ENCODE results near the gene CUEDC2.

The CUEDC2 gene

DNA sequence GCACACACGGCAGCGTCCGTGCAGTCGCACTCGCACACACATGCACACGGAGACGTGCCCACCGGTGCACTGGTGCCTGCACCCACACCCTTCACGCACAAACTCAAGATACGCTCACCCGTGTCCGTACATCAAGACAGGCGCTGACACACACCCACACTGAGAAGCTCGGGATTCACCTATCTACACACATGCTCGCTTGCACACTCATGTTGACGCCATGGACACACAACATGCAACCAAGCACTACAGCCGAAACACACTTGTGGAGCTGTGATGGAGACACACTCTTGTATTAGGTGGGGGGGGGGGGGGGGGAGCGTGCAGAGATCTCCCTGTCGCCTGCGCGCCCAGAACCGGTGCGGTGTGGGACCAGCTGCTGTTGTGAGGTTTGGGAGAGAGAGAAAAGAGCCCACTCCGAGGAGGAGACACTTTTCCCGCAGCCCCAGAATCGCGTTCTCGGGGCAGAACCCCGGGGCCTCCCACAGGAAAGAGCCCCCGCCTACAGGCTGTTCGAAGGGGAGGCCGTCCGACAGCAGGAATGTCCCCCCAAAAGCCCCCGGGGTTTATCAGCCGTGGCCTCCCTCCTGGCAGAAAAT lies 37.5 kb downstream of the CUEDC2 start:
- WGBS = 1% methylated on average over 33 of the region's 35 CpGs
- Histone ChIP-seq H3K4me1 (ENCODE audit: insufficient read depth, low read length) (peaks cover 17% of the 10 kb centered on the region; the same call in 1 of the 2 replicates), H3K36me3 (ENCODE audit: insufficient read depth, low read length) (0 out of 2 replicates have a peak, but pooled peaks cover 4% of the 10 kb centered on the region), H3K27ac (ENCODE audit: low read depth, low read length) (no peak overlapping the region), H3K4me3 (ENCODE audit: low read length) (peak overlapping the region; percentile 74), H3K27me3 (ENCODE audit: insufficient read depth, low read length) (peaks cover 43% of the 10 kb centered on the region), H3K9ac (ENCODE audit: low read depth, low read length) (no peak overlapping the region; the same call in 1 of the 2 replicates), H3K9me3 (ENCODE audit: insufficient read depth, low read depth, low read length) (no peaks in the 10 kb centered on the region)

DNA sequence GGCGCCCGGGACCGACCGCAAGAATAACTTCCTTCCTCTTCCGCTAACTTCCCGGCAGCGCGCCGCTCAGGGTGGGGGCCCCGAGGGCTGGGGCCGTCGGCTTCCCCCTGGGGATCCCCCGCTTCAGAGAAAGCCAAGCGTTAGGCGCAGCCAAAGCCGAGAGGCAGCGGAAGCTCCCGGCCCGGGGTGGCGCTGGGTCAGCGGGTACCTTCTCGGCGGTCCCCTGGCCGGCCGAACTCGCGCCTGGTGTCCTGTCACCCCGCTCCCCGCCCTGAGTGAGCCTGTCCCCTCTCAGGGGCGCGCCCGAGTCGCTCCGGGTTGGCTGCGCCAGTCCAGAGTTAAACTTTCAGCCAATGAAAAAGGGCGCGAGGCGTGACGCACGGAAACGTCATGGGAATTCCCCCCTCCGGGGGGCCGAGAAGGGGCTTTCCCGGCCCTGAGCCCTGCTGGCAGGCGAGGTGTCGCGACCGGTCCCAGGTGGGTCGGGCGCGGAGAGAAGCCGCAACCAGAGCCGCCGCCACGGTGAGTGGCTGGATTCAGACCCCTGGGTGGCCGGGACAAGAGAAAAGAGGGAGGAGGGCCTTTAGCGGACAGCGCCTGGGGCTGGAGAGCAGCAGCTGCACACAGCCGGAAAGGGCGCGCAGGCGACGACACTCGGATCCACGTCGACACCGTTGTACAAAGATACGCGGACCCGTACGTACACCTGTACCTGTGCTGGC lies 38.1 kb downstream of the CUEDC2 start:
- H3K9me3 ChIP-seq (ENCODE audit: insufficient read depth, low read depth, low read length) = no peaks in the 10 kb centered on the region
- H3K27ac ChIP-seq (ENCODE audit: low read depth, low read length) = peak overlapping the region; percentile 63; the same call in 1 of the 2 replicates
- WGBS = under 1% methylated on average over 71 of the region's 71 CpGs
- 0 out of 2 replicates have a peak, but pooled peaks cover 4% of the 10 kb centered on the region for H3K36me3 ChIP-seq (ENCODE audit: insufficient read depth, low read length)
- peaks cover 14% of the 10 kb centered on the region; the same call in 1 of the 2 replicates for H3K4me1 ChIP-seq (ENCODE audit: insufficient read depth, low read length)
- peaks cover 43% of the 10 kb centered on the region for H3K27me3 ChIP-seq (ENCODE audit: insufficient read depth, low read length)
- peak overlapping the region; percentile 74 for H3K4me3 ChIP-seq (ENCODE audit: low read length)
- no peak overlapping the region for H3K9ac ChIP-seq (ENCODE audit: low read depth, low read length)

DNA sequence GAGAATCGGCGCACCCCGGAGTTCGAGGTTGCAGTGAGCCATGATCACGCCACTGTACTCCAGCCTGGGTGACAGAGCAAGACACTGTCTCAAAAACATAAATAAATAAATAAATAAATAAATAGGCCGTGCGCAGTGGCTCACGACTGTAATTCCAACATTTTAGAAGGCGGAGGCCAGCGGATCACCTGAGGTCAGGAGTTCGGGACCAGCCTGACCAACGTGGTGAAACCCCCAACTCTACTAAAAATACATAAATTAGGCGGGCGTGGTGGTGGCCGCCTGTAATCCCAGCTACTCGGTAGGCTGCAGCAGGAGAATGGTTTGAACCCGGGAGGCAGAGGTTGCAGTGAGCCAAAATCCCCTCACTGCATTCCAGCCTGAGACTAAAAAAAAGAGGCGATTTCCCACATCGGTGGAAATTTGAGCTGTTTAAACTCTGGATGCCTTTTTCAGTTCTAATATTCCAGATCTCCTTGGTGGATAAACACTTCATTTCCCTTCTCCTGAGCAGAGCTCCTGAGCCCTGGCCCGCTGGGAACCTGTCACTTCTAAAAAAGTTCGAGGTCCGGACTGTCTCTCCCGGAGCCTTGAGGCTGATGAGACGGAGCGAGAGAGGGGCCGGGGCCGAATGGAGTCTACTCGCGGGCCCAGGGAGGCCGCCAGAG lies 38.8 kb downstream of the CUEDC2 start:
- H3K9ac ChIP-seq (ENCODE audit: low read depth, low read length) = no peak overlapping the region
- peak overlapping the region; percentile 74 for H3K4me3 ChIP-seq (ENCODE audit: low read length)
- WGBS = 41% methylated on average over 30 of the region's 30 CpGs
- H3K27ac ChIP-seq (ENCODE audit: low read depth, low read length) = no peak overlapping the region
- H3K27me3 ChIP-seq (ENCODE audit: insufficient read depth, low read length) = peaks cover 46% of the 10 kb centered on the region
- no peaks in the 10 kb centered on the region for H3K9me3 ChIP-seq (ENCODE audit: insufficient read depth, low read depth, low read length)
- H3K4me1 ChIP-seq (ENCODE audit: insufficient read depth, low read length) = peaks cover 14% of the 10 kb centered on the region; the same call in 1 of the 2 replicates
- H3K36me3 ChIP-seq (ENCODE audit: insufficient read depth, low read length) = 0 out of 2 replicates have a peak, but pooled peaks cover 4% of the 10 kb centered on the region

DNA sequence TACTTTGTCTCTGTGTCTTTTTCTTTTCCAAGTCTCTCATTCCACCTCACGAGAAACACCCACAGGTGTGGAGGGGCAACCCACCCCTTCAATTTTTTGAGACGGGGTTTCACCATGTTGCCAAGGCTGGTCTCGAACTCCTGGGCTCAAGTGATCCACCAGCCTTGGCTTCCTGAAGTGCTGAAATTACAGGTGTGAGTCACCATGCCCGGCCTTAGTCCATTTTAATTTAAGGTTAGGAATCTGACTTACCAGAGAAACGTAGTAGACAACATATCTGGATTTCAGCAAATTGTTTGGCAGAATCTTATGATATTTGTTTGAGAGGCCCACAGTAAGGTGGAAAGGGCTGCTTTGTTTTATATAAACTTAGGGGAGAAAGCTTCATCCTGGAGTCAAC lies 40.1 kb downstream of the CUEDC2 start:
- no peak overlapping the region for H3K4me3 ChIP-seq (ENCODE audit: low read length)
- no peaks in the 10 kb centered on the region for H3K36me3 ChIP-seq (ENCODE audit: insufficient read depth, low read length)
- H3K27me3 ChIP-seq (ENCODE audit: insufficient read depth, low read length) = peaks cover 46% of the 10 kb centered on the region
- WGBS = 75% methylated on average over 5 of the region's 5 CpGs
- no peak overlapping the region; the same call in 1 of the 2 replicates for H3K27ac ChIP-seq (ENCODE audit: low read depth, low read length)
- H3K9me3 ChIP-seq (ENCODE audit: insufficient read depth, low read depth, low read length) = no peaks in the 10 kb centered on the region
- H3K4me1 ChIP-seq (ENCODE audit: insufficient read depth, low read length) = peaks cover 14% of the 10 kb centered on the region; the same call in 1 of the 2 replicates
- H3K9ac ChIP-seq (ENCODE audit: low read depth, low read length) = 0 out of 2 replicates have a peak overlapping the region, but pooled peaks have one; percentile 18

DNA sequence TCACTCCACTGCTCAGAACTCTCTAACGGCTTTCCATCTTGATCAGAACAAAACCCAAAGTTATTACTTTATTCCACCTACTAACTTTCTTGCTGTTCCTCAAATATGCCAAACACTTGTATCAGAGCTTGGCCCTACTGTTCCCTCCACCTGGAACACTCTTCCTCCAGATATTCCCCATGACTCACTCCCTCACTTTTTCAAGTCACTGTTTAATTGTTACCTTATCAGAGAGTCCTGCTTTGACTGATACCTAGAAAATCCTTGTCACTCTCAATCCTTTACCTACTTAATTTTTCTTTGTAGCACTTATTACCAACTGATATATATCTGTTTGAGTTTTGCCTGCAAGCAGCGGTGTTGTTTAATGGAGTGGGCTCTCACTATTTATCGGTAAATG lies 42.5 kb downstream of the CUEDC2 start:
- H3K4me1 ChIP-seq (ENCODE audit: insufficient read depth, low read length) = peaks cover 7% of the 10 kb centered on the region; the same call in 1 of the 2 replicates
- H3K4me3 ChIP-seq (ENCODE audit: low read length) = no peak overlapping the region

DNA sequence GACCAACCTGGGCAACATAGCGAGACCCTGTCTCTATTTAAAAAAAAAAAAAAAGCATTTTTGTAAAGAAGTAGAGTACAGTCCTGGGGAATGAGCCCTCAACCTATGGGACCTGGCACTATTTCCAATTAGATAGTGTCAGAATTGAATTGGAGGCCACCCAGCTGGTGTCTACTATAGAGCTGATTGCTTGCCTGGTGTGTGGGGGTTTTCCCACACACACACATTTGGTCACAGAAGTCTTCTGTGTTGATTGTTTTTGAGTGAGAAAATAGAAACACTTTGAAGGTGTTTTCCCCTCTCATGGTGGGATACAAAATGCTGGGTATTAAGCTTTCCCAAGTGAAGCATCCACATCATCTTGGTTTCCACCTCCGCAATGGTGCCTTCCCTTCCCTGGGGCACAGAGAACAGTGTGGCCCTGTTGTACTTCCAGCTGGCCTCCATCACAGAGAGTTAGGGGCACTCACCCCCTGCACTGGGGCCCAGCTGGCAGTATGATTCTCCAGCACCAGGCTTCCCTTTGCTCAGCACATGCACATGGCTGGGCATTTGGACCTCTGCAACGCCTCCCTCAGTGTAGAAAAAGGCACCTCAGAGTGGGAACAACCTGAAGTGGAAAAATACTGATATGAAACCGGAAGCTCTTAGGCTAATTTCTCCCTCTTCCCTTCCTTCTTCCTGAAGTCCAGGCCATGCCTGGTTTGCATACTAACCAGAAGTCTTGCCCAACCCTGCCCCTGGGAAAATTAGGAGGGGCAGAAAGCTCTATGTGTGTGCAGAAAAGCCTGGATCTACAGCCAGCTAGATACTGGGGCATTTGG lies 47.6 kb downstream of the CUEDC2 start:
- Histone ChIP-seq H3K36me3 (ENCODE audit: insufficient read depth, low read length) (peaks cover 23% of the 10 kb centered on the region), H3K9ac (ENCODE audit: low read depth, low read length) (no peak overlapping the region), H3K27ac (ENCODE audit: low read depth, low read length) (no peak overlapping the region), H3K4me3 (ENCODE audit: low read length) (no peak overlapping the region), H3K27me3 (ENCODE audit: insufficient read depth, low read length) (peaks cover 4% of the 10 kb centered on the region; the same call in 1 of the 2 replicates), H3K4me1 (ENCODE audit: insufficient read depth, low read length) (no peaks in the 10 kb centered on the region), H3K9me3 (ENCODE audit: insufficient read depth, low read depth, low read length) (no peaks in the 10 kb centered on the region)
- 93% methylated on average over 4 of the region's 4 CpGs for WGBS

More for the DNA sequence above, 42.5 kb downstream of the CUEDC2 start:
- H3K9ac ChIP-seq (ENCODE audit: low read depth, low read length) = no peak overlapping the region
- no peaks in the 10 kb centered on the region for H3K36me3 ChIP-seq (ENCODE audit: insufficient read depth, low read length)
- 87% methylated on average over 3 of the region's 3 CpGs for WGBS
- no peak overlapping the region for H3K27ac ChIP-seq (ENCODE audit: low read depth, low read length)
- H3K9me3 ChIP-seq (ENCODE audit: insufficient read depth, low read depth, low read length) = no peaks in the 10 kb centered on the region
- peaks cover 41% of the 10 kb centered on the region for H3K27me3 ChIP-seq (ENCODE audit: insufficient read depth, low read length)

DNA sequence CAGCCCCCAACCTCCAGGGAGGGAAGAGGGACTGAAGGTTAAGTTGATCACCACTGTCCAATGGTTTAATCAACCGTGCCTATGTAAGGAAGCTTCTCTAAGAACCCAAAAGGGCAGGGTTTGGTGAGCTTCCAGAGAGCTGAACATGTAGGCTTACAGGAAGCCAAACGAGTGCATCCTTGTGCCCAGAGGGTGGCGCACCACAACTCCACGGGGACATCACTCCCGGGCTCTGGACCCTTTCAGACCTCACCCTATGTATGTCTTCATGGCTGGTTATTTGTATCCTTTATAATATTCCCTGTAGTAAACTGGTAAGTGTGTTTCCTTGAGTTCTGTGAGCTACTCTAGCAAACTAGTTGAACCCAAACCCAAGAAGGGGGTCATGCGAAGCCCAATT lies 48.3 kb downstream of the CUEDC2 start:
- H3K4me3 ChIP-seq (ENCODE audit: low read length) = no peak overlapping the region
- H3K27ac ChIP-seq (ENCODE audit: low read depth, low read length) = no peak overlapping the region
- WGBS = 65% methylated on average over 6 of the region's 6 CpGs
- H3K4me1 ChIP-seq (ENCODE audit: insufficient read depth, low read length) = no peaks in the 10 kb centered on the region
- peaks cover 31% of the 10 kb centered on the region for H3K36me3 ChIP-seq (ENCODE audit: insufficient read depth, low read length)
- H3K9ac ChIP-seq (ENCODE audit: low read depth, low read length) = no peak overlapping the region
- H3K9me3 ChIP-seq (ENCODE audit: insufficient read depth, low read depth, low read length) = no peaks in the 10 kb centered on the region
- H3K27me3 ChIP-seq (ENCODE audit: insufficient read depth, low read length) = peaks cover 2% of the 10 kb centered on the region; the same call in 1 of the 2 replicates

DNA sequence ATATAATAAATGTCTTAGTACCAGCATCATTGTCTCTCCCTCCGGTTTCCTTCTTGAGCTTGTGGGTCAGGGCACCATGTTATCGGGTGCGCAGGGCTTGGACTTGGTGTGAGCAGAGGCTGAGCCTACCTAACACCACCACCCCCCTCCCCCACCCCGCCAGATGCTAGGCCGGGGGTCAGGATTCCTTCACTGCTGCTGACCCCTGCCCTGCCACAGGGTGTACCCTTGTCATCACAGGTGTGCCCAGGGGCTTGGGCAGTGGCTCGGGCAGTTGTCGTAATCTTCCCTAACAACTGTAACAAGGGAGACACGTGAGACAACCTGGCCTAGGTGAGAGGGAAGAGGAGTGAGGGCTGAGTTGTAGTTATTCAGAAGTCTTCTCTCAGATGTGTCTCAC lies 49.5 kb downstream of the CUEDC2 start:
- H3K9ac ChIP-seq (ENCODE audit: low read depth, low read length) = no peak overlapping the region
- H3K4me3 ChIP-seq (ENCODE audit: low read length) = no peak overlapping the region
- H3K4me1 ChIP-seq (ENCODE audit: insufficient read depth, low read length) = no peaks in the 10 kb centered on the region
- 95% methylated on average over 8 of the region's 8 CpGs for WGBS
- H3K36me3 ChIP-seq (ENCODE audit: insufficient read depth, low read length) = peaks cover 31% of the 10 kb centered on the region
- H3K9me3 ChIP-seq (ENCODE audit: insufficient read depth, low read depth, low read length) = no peaks in the 10 kb centered on the region
- no peaks in the 10 kb centered on the region for H3K27me3 ChIP-seq (ENCODE audit: insufficient read depth, low read length)
- no peak overlapping the region for H3K27ac ChIP-seq (ENCODE audit: low read depth, low read length)

DNA sequence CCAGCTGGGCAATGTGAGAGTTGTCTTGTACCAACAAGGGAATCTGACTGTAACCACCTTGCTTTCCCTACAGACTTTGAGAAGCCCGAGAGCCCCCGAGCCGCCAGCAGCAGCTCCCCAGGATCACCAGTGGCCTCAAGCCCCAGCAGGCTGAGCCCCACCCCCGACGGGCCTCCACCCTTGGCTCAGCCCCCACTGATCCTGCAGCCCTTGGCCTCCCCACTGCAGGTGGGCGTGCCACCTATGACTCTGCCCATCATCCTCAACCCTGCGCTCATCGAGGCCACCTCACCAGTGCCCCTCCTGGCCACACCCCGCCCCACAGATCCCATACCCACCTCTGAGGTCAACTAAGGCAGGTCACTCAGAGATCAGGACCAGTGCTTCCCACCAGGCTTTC lies 50.4 kb downstream of the CUEDC2 start:
- H3K9me3 ChIP-seq (ENCODE audit: insufficient read depth, low read depth, low read length) = no peaks in the 10 kb centered on the region
- no peaks in the 10 kb centered on the region for H3K4me1 ChIP-seq (ENCODE audit: insufficient read depth, low read length)
- H3K4me3 ChIP-seq (ENCODE audit: low read length) = no peak overlapping the region
- no peak overlapping the region for H3K9ac ChIP-seq (ENCODE audit: low read depth, low read length)
- H3K27ac ChIP-seq (ENCODE audit: low read depth, low read length) = no peak overlapping the region
- H3K36me3 ChIP-seq (ENCODE audit: insufficient read depth, low read length) = peaks cover 33% of the 10 kb centered on the region
- 92% methylated on average over 9 of the region's 9 CpGs for WGBS
- no peaks in the 10 kb centered on the region for H3K27me3 ChIP-seq (ENCODE audit: insufficient read depth, low read length)

DNA sequence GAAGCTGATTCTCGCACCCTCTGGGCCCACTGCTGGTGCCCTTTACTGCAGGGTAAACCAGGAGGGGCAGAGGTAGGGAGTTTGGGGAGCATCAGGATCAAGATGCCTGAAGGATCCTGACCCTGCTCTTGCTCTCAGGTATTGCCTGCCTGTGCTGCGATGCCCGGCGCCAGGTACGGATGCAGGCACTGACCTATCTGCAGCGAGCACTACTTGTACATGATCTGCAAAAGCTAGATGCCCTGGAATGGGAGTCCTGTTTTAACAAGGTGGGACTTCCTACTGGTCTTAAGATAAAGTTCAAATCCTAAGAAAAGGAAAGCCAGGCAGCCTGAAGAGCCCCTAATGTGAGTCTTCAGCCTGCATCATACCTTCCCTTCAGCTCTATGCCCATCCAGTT lies 53.0 kb downstream of the CUEDC2 start:
- Histone ChIP-seq H3K27ac (ENCODE audit: low read depth, low read length) (no peak overlapping the region), H3K36me3 (ENCODE audit: insufficient read depth, low read length) (peaks cover 49% of the 10 kb centered on the region), H3K9ac (ENCODE audit: low read depth, low read length) (no peak overlapping the region), H3K4me3 (ENCODE audit: low read length) (no peak overlapping the region), H3K4me1 (ENCODE audit: insufficient read depth, low read length) (no peaks in the 10 kb centered on the region), H3K27me3 (ENCODE audit: insufficient read depth, low read length) (no peaks in the 10 kb centered on the region), H3K9me3 (ENCODE audit: insufficient read depth, low read depth, low read length) (no peaks in the 10 kb centered on the region)
- 93% methylated on average over 6 of the region's 6 CpGs for WGBS

Data from HUES64 (cell line).